MM.1S (cell line): ENCODE data around the gene ZBED1.

Experiments
- EZH2 ChIP-seq: fragments of 300-600 bp; sonication (generic); optimal IDR thresholded peaks from 2 replicates; pipeline ENCODE3; 2017; ENCODE audit warnings: low read depth, mild to moderate bottlenecking, antibody characterized with exemption, low read length, mixed read lengths
- EZH2phosphoT487 ChIP-seq: fragments of 300-600 bp; sonication (generic); IDR thresholded peaks from 2 replicates; pipeline ENCODE4 v1.6.1; 2018; ENCODE audit warnings: antibody characterized with exemption, low read length
- TF ChIP-seq, protein P1 (sequence below): fragments of 300-600 bp; sonication (generic); IDR thresholded peaks from 2 replicates; pipeline ENCODE4 v1.5.1; 2016; ENCODE audit warnings: antibody characterized with exemption, low read length, mixed read lengths

DNA sequence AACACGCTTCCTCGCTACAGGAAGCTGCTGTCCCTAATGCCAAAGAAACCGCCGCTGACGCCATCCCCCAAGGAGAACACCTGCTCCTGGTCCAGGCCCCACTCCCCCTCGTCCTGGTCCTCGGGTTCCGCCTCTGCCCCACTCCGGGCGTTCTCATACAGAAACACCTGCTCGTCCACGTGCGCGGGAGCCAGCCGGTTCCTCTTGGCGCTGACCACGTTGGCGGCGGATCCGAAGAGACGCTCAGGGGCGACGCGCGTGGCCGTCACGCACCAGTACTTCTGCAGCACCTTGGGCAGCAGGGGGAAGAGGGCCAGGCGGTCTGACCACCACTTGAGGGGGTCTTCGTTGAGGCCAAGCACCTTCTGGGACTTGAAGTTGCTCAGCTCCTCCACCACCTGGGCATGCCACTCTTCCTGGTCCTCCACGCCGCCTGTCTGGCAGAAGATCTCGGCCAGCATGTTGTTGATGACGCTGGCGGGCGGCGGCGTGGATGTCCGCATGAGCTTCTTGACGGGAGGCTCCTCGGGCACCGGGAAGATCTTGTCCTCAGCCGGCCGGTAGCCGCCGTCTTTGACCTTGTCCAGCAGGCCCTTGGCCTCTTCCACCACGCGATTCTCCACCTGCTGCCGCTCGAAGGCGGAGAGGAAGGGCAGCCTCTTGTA, 12.0 kb downstream of the ZBED1 start:
- TF ChIP-seq, protein P1, sequence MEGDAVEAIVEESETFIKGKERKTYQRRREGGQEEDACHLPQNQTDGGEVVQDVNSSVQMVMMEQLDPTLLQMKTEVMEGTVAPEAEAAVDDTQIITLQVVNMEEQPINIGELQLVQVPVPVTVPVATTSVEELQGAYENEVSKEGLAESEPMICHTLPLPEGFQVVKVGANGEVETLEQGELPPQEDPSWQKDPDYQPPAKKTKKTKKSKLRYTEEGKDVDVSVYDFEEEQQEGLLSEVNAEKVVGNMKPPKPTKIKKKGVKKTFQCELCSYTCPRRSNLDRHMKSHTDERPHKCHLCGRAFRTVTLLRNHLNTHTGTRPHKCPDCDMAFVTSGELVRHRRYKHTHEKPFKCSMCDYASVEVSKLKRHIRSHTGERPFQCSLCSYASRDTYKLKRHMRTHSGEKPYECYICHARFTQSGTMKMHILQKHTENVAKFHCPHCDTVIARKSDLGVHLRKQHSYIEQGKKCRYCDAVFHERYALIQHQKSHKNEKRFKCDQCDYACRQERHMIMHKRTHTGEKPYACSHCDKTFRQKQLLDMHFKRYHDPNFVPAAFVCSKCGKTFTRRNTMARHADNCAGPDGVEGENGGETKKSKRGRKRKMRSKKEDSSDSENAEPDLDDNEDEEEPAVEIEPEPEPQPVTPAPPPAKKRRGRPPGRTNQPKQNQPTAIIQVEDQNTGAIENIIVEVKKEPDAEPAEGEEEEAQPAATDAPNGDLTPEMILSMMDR, result no peak
- no peak for TF ChIP-seq EZH2
- TF ChIP-seq EZH2phosphoT487, result no peak
